Endothelial cell of umbilical vein (primary cell): ENCODE data around the gene CMTM8. TPM values are rescaled to one million over a fixed set of nuclear protein-coding genes. Genes with fewer than 3 reads are reported as not detected.

Source experiments
- BruUV-seq: library from RNA; stranded (reverse); fragments of 400-500 nt; replicated peaks from 2 replicates; lab custom pipeline; 2021; lab: Mats Ljungman, UMichigan
- CTCF ChIA-PET: fragments of 300-600, 350-600 bp; sonication (Branson Sonifier 250); formaldehyde crosslinking; loops from one replicate; lab custom pipeline; 2021; ENCODE audit warnings: antibody characterized with exemption, inconsistent platforms; lab: Charles Lee
- POLR2A ChIA-PET: fragments of 300-600, 350-600 bp; sonication (Branson Sonifier 250); formaldehyde crosslinking; loops from one replicate; lab custom pipeline; 2021; ENCODE audit warnings: antibody characterized with exemption, inconsistent platforms; lab: Charles Lee
- DNase-seq: peaks from one replicate; pipeline ENCODE4 v3.0.0-alpha.2; 2011; ENCODE audit warnings: low read depth, low spot score
- FAIRE-seq: peaks from 2 replicates; lab custom pipeline; 2011; peaks lifted over from hg19 to GRCh38; lab: Jason Lieb, UNC
- H2AFZ ChIP-seq: 2 replicates; pipeline ENCODE4 v1.6.0; 2012; ENCODE audit warnings: low read depth, low read length, control low read depth, inconsistent platforms
- H3K27ac ChIP-seq: 2 replicates; pipeline ENCODE4 v1.5.1; 2011; ENCODE audit warnings: low read depth, mild to moderate bottlenecking, control low read depth, low read length, moderate library complexity; ENCODE audit not compliant: insufficient read depth
- H3K27me3 ChIP-seq, 2 experiments: 2 replicates each; pipeline versions ENCODE4 v1.6.0 to v1.6.1; 2011; ENCODE audit warnings: low read length in 2 of 2, mixed read lengths in 1 of 2; ENCODE audit not compliant: control insufficient read depth in 2 of 2, insufficient read depth in 2 of 2
- H3K36me3 ChIP-seq, 2 experiments: 2 replicates in 1 of 2; 3 replicates in 1 of 2; pipeline ENCODE4 v1.5.1; 2011; ENCODE audit warnings: low read length in 2 of 2, mild to moderate bottlenecking in 1 of 2, moderate library complexity in 1 of 2; ENCODE audit not compliant: control insufficient read depth in 2 of 2, insufficient read depth in 2 of 2; ENCODE audit errors: extremely low read depth in 1 of 2
- H3K4me1 ChIP-seq: 3 replicates; pipeline ENCODE4 v1.5.1; 2011; ENCODE audit warnings: mild to moderate bottlenecking, low read length; ENCODE audit not compliant: control insufficient read depth, insufficient read depth; ENCODE audit errors: extremely low read depth
- H3K4me2 ChIP-seq: 2 replicates; pipeline ENCODE4 v1.6.1; 2011; ENCODE audit warnings: low read length, control low read depth, mixed read lengths; ENCODE audit not compliant: insufficient read depth
- H3K4me3 ChIP-seq, 3 experiments: fragments of 200-600 bp in 1 of 3; sonication (generic), shearing (Covaris generic) in 1 of 3; replicated peaks in 1 of 3; 2 replicates each; pipeline ENCODE4 v1.5.1; 2011 to 2016; ENCODE audit warnings: control low read depth in 3 of 3, low read length in 3 of 3, mild to moderate bottlenecking in 2 of 3, inconsistent platforms in 1 of 3, low read depth in 1 of 3, moderate library complexity in 1 of 3; ENCODE audit not compliant: insufficient read depth in 1 of 3
- H3K79me2 ChIP-seq: 2 replicates; pipeline ENCODE4 v1.6.0; 2012; ENCODE audit warnings: low read length, inconsistent platforms; ENCODE audit not compliant: control insufficient read depth, insufficient read depth
- H3K9ac ChIP-seq: replicated peaks from 2 replicates; pipeline ENCODE3; 2011; ENCODE audit warnings: low read length, control low read depth; ENCODE audit not compliant: insufficient read depth; ENCODE audit errors: extremely low read depth
- H3K9me1 ChIP-seq: replicated peaks from 3 replicates; pipeline ENCODE4 v1.6.0; 2011; ENCODE audit warnings: mild to moderate bottlenecking, low read length; ENCODE audit not compliant: control insufficient read depth, insufficient read depth; ENCODE audit errors: extremely low read depth
- H3K9me3 ChIP-seq: replicated peaks from 2 replicates; pipeline ENCODE4 v1.5.1; 2012; ENCODE audit warnings: low read length, inconsistent platforms; ENCODE audit not compliant: control insufficient read depth, insufficient read depth
- H4K20me1 ChIP-seq: replicated peaks from 2 replicates; pipeline ENCODE3; 2011; ENCODE audit warnings: mild to moderate bottlenecking, low read length; ENCODE audit not compliant: control insufficient read depth, insufficient read depth; ENCODE audit errors: extremely low read depth
- EZH2 ChIP-seq: IDR thresholded peaks from 2 replicates; pipeline ENCODE4 v1.6.1; 2012; ENCODE audit warnings: borderline replicate concordance, low read depth, mild to moderate bottlenecking, moderate library complexity, low read length, inconsistent platforms; ENCODE audit not compliant: severe bottlenecking
- FOS ChIP-seq: IDR thresholded peaks from 2 replicates; pipeline ENCODE4 v1.6.1; 2011; ENCODE audit warnings: mild to moderate bottlenecking, low read length, moderate library complexity, borderline replicate concordance; ENCODE audit not compliant: insufficient read depth
- GATA2 ChIP-seq: IDR thresholded peaks from 2 replicates; pipeline ENCODE4 v1.7.0; 2011; ENCODE audit warnings: low read depth, mild to moderate bottlenecking, moderate library complexity, mixed read lengths, low read length; ENCODE audit not compliant: insufficient read length, insufficient read depth
- JUN ChIP-seq: IDR thresholded peaks from 2 replicates; pipeline ENCODE4 v1.6.1; 2011; ENCODE audit warnings: borderline replicate concordance, low read depth; ENCODE audit not compliant: insufficient read length, insufficient read depth
- POLR2A ChIP-seq: IDR thresholded peaks from 2 replicates; pipeline ENCODE4 v1.6.1; 2012; ENCODE audit warnings: low read depth, mild to moderate bottlenecking, control low read depth, low read length
- POLR2AphosphoS5 ChIP-seq: IDR thresholded peaks from 2 replicates; pipeline ENCODE4 v1.6.1; 2012; ENCODE audit warnings: low read depth, mild to moderate bottlenecking, control low read depth, low read length, moderate library complexity; ENCODE audit not compliant: insufficient read depth
- dilution Hi-C: fragments of 300-500 bp; cut with MboI; formaldehyde crosslinking; loops from one replicate; pipeline ENCODE4 v1.15.0; 2019; ENCODE audit warnings: low sequenced_read_pairs; ENCODE audit not compliant: extremely low pct_ligation_motif_present
- intact Hi-C: fragments of 100-400 bp; cut with micrococcal nuclease; formaldehyde crosslinking; loops from one replicate; pipeline ENCODE4 v1.10.0; 2022
- polyA plus RNA-seq, 4 experiments: library from polyadenylated mRNA; depleted of rRNA in 3 of 4; stranded (reverse) in 3 of 4; unstranded in 1 of 4; fragments of >200 nt; gene quantifications; 2 replicates each; pipeline versions ENCODE4 v1.2.1 to v1.2.3, GENCODE V29; 2011 to 2012; ENCODE audit warnings: missing spikeins in 1 of 4
- total RNA-seq: library from RNA; stranded (reverse); gene quantifications from 2 replicates; pipeline ENCODE4 v1.2.3, GENCODE V29; 2021
- TF ChIP-seq, protein P1 (sequence below), 2 donors: IDR thresholded peaks; 1 replicate in 1 of 2; 2 replicates in 1 of 2; pipeline ENCODE4 v1.5.1; 2011; ENCODE audit warnings: low read length in 2 of 2, mild to moderate bottlenecking in 2 of 2, moderate library complexity in 2 of 2, control low read depth in 1 of 2, inconsistent platforms in 1 of 2, low read depth in 1 of 2; ENCODE audit not compliant: insufficient read depth in 1 of 2; ENCODE audit errors: extremely low read depth in 1 of 2

CMTM8 gene
- total and polyA plus RNA-seq, 2 donors (not counting 3 experiments of a cell fraction or from before 2014, with no cell fraction given): 7.3 to 11.9 TPM

DNA sequence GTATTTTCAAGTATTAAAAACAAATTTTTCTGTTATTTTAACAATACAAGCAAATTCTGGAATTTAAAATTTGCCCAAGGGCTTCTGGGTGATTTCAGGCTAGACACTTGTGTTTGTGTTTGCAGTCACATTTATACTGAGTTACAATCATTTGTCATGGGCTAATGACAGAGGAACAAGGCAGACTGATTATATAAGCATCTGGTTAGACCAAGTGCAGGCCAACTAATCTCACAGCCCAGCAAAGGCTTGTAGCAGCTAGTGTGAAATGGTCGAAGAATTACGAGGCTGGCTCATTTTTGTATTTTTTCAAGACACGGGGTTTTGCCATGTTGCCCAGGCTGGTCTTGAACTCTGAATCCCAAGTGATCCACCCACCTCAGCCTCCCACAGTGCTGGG lies 52.1 kb downstream of the CMTM8 start:
- Histone ChIP-seq H4K20me1 (no peaks in the 10 kb centered on the region), H3K9ac (no peak overlapping the region), H3K27me3 (no peaks in the 10 kb centered on the region), H3K4me3 (no peak overlapping the region), H3K36me3 (no peaks in the 10 kb centered on the region), H3K9me3 (no peaks in the 10 kb centered on the region), H3K4me1 (peaks cover 7% of the 10 kb centered on the region), H3K4me2 (no peak overlapping the region), H3K27ac (no peak overlapping the region), H3K9me1 (no peaks in the 10 kb centered on the region), H3K79me2 (no peaks in the 10 kb centered on the region), H2AFZ (no peak overlapping the region)
- ChIA-PET POLR2A (no interaction called here), CTCF (no interaction called here)
- no TSS peak for BruUV-seq
- no peak for TF ChIP-seq EZH2
- no peak for TF ChIP-seq GATA2
- no peak for TF ChIP-seq JUN
- TF ChIP-seq FOS: no peak
- TF ChIP-seq, protein P1, sequence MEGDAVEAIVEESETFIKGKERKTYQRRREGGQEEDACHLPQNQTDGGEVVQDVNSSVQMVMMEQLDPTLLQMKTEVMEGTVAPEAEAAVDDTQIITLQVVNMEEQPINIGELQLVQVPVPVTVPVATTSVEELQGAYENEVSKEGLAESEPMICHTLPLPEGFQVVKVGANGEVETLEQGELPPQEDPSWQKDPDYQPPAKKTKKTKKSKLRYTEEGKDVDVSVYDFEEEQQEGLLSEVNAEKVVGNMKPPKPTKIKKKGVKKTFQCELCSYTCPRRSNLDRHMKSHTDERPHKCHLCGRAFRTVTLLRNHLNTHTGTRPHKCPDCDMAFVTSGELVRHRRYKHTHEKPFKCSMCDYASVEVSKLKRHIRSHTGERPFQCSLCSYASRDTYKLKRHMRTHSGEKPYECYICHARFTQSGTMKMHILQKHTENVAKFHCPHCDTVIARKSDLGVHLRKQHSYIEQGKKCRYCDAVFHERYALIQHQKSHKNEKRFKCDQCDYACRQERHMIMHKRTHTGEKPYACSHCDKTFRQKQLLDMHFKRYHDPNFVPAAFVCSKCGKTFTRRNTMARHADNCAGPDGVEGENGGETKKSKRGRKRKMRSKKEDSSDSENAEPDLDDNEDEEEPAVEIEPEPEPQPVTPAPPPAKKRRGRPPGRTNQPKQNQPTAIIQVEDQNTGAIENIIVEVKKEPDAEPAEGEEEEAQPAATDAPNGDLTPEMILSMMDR (IDR thresholded peaks at IDR 0.05; ENCODE audit: extremely low read depth in 1 of 2, insufficient read depth in 1 of 2, low read depth in 1 of 2, low read length in 2 of 2): no peak
- no peak for TF ChIP-seq POLR2A
- no peak for TF ChIP-seq POLR2AphosphoS5
- no peak for DNase-seq
- no peak for FAIRE-seq
- intact Hi-C loops (no loop called here), dilution Hi-C loops (no loop called here)
